ENCODE results near the gene HLA-A. TPM values are rescaled to one million over a fixed set of nuclear protein-coding genes. Genes with fewer than 3 reads are reported as not detected.

HLA-A gene
- total RNA-seq, 1 donor from 2014 or later = 107 TPM

DNA sequence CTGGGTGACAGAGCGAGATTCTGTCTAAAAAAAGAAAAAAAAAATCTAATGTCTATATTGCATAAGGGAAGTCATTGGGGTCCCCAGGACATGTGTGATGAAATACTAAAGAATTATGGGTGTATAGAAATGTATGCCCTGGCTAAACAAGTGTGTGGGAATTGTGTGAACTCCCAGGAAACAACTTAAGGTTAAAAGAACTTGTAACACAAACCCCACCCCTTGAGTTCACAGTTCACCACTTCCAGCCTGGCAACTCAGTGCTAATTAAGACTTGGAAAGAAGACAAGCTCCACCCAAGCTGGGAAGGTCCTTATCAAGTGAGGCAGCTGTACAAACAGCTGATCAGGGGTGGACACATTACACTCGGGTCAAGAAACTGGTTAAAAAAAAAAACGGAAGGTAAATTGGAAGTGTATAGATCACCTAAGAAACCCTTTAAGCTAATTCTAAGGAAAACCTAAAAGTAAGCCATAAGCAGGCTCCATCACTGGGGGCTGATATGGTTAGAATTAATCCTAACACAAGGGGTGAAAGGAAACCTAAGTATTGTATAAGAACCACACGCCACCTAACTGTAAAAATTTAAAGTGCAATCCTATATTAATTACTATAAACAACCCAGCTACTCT, 25.2 kb downstream of the HLA-A start:
- no peaks in the 10 kb centered on the region for H3K36me3 Mint-ChIP-seq
- Histone ChIP-seq H2AFZ (replicated peaks) (no peak overlapping the region), H3K36me3 (no peaks in the 10 kb centered on the region), H3K27ac (no peak overlapping the region), H3F3A (ENCODE audit: low read depth) (peaks cover 34% of the 10 kb centered on the region), H3K4me3 (no peak overlapping the region), H3K4me2 (no peak overlapping the region), H4K20me1 (ENCODE audit: low read depth) (no peaks in the 10 kb centered on the region), H3K79me2 (ENCODE audit: low read depth) (no peaks in the 10 kb centered on the region), H3K27me3 (peaks cover 8% of the 10 kb centered on the region), H3K9ac (no peak overlapping the region), H3K9me3 (ENCODE audit: low read depth) (no peaks in the 10 kb centered on the region), H3K4me1 (peaks cover 39% of the 10 kb centered on the region)
- H3K4me1 Mint-ChIP-seq = peaks cover 42% of the 10 kb centered on the region
- no peaks in the 10 kb centered on the region for H3K9me3 Mint-ChIP-seq
- H3K4me3 Mint-ChIP-seq = no peak overlapping the region
- no peak overlapping the region for H3K27ac Mint-ChIP-seq
- peak; percentile 16 for DNase-seq (ENCODE audit: low spot score)
- TF ChIP-seq CTCF (IDR thresholded peaks at IDR 0.05) = no peak
- no peaks in the 10 kb centered on the region for H3K27me3 Mint-ChIP-seq (ENCODE audit: insufficient read depth, low read depth)

- no peaks in the 10 kb centered on the region for H4K20me1 ChIP-seq (ENCODE audit: low read depth)
- H2AFZ ChIP-seq (replicated peaks) = no peak overlapping the region
- H3K4me3 ChIP-seq = no peak overlapping the region
- no peak overlapping the region for H3K27ac Mint-ChIP-seq
- H3K4me1 ChIP-seq = peaks cover 39% of the 10 kb centered on the region
- no peak overlapping the region for H3K27ac ChIP-seq
- no peak overlapping the region for H3K9ac ChIP-seq
- H3K4me1 Mint-ChIP-seq = peaks cover 42% of the 10 kb centered on the region
- H3K27me3 ChIP-seq = peaks cover 14% of the 10 kb centered on the region
- no peak for DNase-seq (ENCODE audit: low spot score)
- H3K4me2 ChIP-seq = no peak overlapping the region
- H3K79me2 ChIP-seq (ENCODE audit: low read depth) = no peaks in the 10 kb centered on the region
- no peaks in the 10 kb centered on the region for H3K36me3 ChIP-seq
- no peaks in the 10 kb centered on the region for H3K9me3 ChIP-seq (ENCODE audit: low read depth)
- TF ChIP-seq CTCF (IDR thresholded peaks at IDR 0.05) (no peak), EZH2phosphoT487 (IDR thresholded peaks at IDR 0.05) (no peak), EZH2 (IDR thresholded peaks at IDR 0.05) (no peak)
- no peak overlapping the region for H3K4me3 Mint-ChIP-seq
- peaks cover 2% of the 10 kb centered on the region for H3K27me3 Mint-ChIP-seq (ENCODE audit: insufficient read depth, low read depth)
- H3F3A ChIP-seq (ENCODE audit: low read depth) = peaks cover 34% of the 10 kb centered on the region
- H3K9me3 Mint-ChIP-seq = no peaks in the 10 kb centered on the region
- H3K36me3 Mint-ChIP-seq = no peaks in the 10 kb centered on the region
These were observed 25.8 kb downstream of the HLA-A start for GRCh38 chr6:29968130-29968529.

DNA sequence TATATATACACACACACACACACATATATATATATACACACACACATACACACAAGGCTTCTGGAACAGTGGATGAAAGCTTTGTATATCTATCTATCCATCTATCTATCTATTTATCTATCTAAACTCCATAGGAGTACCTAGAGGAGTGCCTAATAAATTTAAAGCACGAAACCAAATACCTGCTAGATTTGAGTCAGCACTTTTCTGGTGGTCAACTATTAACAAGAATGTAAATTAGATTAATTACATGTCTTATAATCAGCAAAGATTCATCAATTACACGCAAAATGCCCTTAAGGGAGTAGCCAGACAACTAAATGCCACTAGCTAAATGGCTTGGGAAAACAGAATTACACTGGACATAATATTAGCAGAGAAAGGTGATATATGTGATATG, 26.6 kb downstream of the HLA-A start:
- H3K9ac ChIP-seq = no peak overlapping the region
- Mint-ChIP-seq H3K27ac (no peak overlapping the region), H3K27me3 (ENCODE audit: insufficient read depth, low read depth) (peaks cover 8% of the 10 kb centered on the region), H3K36me3 (no peaks in the 10 kb centered on the region), H3K9me3 (no peaks in the 10 kb centered on the region), H3K4me1 (peaks cover 42% of the 10 kb centered on the region), H3K4me3 (no peak overlapping the region)
- no peaks in the 10 kb centered on the region for H3K9me3 ChIP-seq (ENCODE audit: low read depth)
- H3K79me2 ChIP-seq (ENCODE audit: low read depth) = no peaks in the 10 kb centered on the region
- TF ChIP-seq CTCF (IDR thresholded peaks at IDR 0.05) (no peak), EZH2 (IDR thresholded peaks at IDR 0.05) (no peak), EZH2phosphoT487 (IDR thresholded peaks at IDR 0.05) (no peak)
- no peak overlapping the region for H3K4me3 ChIP-seq
- H3K27me3 ChIP-seq = peaks cover 22% of the 10 kb centered on the region
- no peaks in the 10 kb centered on the region for H3K36me3 ChIP-seq
- H3K4me2 ChIP-seq = no peak overlapping the region
- peaks cover 30% of the 10 kb centered on the region for H3F3A ChIP-seq (ENCODE audit: low read depth)
- H2AFZ ChIP-seq (replicated peaks) = no peak overlapping the region
- H4K20me1 ChIP-seq (ENCODE audit: low read depth) = no peaks in the 10 kb centered on the region
- no peak overlapping the region for H3K27ac ChIP-seq
- DNase-seq (ENCODE audit: low spot score) = no peak
- H3K4me1 ChIP-seq = peaks cover 39% of the 10 kb centered on the region
